AG04449 (cell line): ENCODE data around the gene RPS27.

Experiments
- CTCF ChIA-PET: fragments of 350-600 bp; formaldehyde crosslinking; extraction: SDS; loops from one replicate; lab custom pipeline; 2021; ENCODE audit warnings: antibody characterized with exemption; lab: Yijun Ruan, JAX
- POLR2A ChIA-PET: fragments of 400-600, 350-600 bp; formaldehyde crosslinking; extraction: SDS; loops from one replicate; lab custom pipeline; 2020; ENCODE audit warnings: antibody characterized with exemption, inconsistent platforms; lab: Yijun Ruan, JAX
- DNase-seq: peaks from one replicate; pipeline ENCODE4 v3.0.0-alpha.2; 2010; ENCODE audit warnings: low read depth, low spot score
- H3K4me3 ChIP-seq: 2 replicates; pipeline ENCODE4 v1.5.1; 2011; ENCODE audit warnings: low read depth, mild to moderate bottlenecking, control low read depth, low read length
- TF ChIP-seq, protein P1 (sequence below): IDR thresholded peaks from one replicate; pipeline ENCODE4 v1.5.1; 2011; ENCODE audit warnings: mild to moderate bottlenecking, moderate library complexity, low read length, control low read depth, inconsistent platforms; ENCODE audit not compliant: insufficient read depth; ENCODE audit errors: missing control alignments

The RPS27 gene

DNA sequence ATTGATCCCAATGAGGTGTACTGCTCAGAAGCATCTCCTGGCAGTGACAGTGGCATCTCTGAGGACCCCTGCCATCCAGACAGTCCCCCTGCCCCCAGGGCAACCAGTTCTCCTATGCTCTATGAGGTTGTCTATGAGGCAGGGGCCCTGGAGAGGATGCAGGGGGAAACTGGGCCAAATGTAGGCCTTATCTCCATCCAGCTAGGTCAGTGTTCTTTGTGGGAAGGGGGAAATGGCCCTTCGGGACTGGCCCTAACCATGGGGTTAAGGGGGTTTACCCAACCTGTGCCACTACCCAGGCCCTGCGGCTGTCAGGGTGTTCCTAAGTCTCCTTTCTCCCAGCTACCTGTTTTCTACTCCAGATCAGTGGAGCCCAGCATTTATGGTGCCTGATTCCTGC lies 21.6 kb upstream of the RPS27 start:
- H3K4me3 ChIP-seq: no peak overlapping the region
- ChIA-PET POLR2A (interaction anchor here (3.7 kb wide), 1 partner anchor 8 kb away, joined by 44 read pairs; the partner anchor contains the start of gene JTB), CTCF (interaction anchor here (1.1 to 4.8 kb wide), 6 partner anchors 9 to 291 kb away, joined by 3 to 45 read pairs (median 14); partner anchors contain the start of genes DENND4B, JTB, NPR1 and RAB13)
- TF ChIP-seq, protein P1, sequence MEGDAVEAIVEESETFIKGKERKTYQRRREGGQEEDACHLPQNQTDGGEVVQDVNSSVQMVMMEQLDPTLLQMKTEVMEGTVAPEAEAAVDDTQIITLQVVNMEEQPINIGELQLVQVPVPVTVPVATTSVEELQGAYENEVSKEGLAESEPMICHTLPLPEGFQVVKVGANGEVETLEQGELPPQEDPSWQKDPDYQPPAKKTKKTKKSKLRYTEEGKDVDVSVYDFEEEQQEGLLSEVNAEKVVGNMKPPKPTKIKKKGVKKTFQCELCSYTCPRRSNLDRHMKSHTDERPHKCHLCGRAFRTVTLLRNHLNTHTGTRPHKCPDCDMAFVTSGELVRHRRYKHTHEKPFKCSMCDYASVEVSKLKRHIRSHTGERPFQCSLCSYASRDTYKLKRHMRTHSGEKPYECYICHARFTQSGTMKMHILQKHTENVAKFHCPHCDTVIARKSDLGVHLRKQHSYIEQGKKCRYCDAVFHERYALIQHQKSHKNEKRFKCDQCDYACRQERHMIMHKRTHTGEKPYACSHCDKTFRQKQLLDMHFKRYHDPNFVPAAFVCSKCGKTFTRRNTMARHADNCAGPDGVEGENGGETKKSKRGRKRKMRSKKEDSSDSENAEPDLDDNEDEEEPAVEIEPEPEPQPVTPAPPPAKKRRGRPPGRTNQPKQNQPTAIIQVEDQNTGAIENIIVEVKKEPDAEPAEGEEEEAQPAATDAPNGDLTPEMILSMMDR: no peak
- DNase-seq: no peak

DNA sequence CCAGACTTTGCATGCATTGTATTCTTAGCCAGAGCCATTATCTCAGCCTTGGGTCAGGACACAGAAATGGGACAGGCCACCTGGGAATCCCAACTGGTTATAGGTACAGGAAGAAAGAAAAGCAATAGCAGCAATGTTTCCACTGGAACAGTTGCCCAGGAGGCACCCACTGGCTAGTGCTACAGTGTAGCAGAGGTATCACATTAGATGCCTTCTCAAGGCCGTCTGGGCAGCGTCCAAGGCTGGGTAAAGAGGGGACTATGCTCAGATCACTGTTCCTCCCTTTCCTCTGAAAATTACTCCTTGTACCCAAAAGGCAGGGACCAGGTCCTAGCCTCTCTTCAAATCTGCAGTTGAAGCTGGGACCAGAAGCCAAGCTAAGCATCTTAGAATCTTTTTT lies 20.2 kb upstream of the RPS27 start:
- CTCF ChIA-PET: interaction anchor here (1.0 kb wide), 1 partner anchor 16 kb away, joined by 3 read pairs; the partner anchor contains the start of gene RAB13
- TF ChIP-seq, protein P1: no peak
- POLR2A ChIA-PET: interaction anchor here (1.4 kb wide), 1 partner anchor 21 kb away, joined by 3 read pairs; no protein-coding TSS in a partner anchor
- DNase-seq: no peak
- H3K4me3 ChIP-seq: no peak overlapping the region

DNA sequence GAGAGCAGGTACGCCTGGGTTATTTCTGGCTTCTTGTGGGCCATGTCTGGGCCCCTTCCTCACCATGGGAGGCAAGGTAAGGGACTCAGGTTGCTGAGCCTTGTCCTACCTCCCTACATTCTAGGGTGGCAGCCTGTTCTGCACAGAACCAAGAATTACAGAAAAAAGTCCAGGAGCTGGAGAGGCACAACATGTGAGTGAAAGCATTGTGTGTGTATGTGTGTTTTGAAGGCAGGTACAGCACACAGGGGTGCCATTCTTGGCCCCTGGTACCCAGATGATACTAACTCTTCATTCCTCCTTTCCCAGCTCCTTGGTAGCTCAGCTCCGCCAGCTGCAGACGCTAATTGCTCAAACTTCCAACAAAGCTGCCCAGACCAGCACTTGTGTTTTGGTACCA lies 17.5 kb upstream of the RPS27 start:
- ChIA-PET CTCF (interaction anchor here (1.8 to 2.0 kb wide), 2 partner anchors 13 to 27 kb away, joined by 6 to 15 read pairs; partner anchors contain the start of genes DENND4B and RAB13), POLR2A (interaction anchor here (1.2 to 1.3 kb wide), 2 partner anchors 13 to 14 kb away, joined by 3 read pairs; partner anchors contain the start of genes CRTC2 and RAB13)
- TF ChIP-seq, protein P1: no peak
- no peak for DNase-seq
- H3K4me3 ChIP-seq: no peak overlapping the region

DNA sequence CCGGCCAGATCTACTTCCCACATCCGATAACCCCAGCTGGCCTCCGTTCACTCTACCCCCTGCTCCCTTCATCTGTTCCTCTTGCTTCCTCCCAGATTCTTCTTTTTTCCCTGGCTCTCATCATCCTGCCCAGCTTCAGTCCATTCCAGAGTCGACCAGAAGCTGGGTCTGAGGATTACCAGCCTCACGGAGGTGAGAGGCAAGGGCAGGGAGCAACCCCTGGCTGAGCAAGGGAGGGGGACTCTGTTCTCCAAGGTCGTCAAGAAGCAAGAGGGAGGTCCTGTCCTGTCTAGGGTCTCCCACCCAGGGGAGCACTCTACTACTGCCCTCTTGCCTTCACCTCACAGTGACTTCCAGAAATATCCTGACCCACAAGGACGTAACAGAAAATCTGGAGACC lies 17.0 kb upstream of the RPS27 start:
- CTCF ChIA-PET: interaction anchor here (1.8 to 2.0 kb wide), 2 partner anchors 7 to 13 kb away, joined by 5 to 15 read pairs; partner anchors contain the start of gene RAB13
- POLR2A ChIA-PET: no interaction called here
- H3K4me3 ChIP-seq: no peak overlapping the region
- TF ChIP-seq, protein P1: no peak
- no peak for DNase-seq

DNA sequence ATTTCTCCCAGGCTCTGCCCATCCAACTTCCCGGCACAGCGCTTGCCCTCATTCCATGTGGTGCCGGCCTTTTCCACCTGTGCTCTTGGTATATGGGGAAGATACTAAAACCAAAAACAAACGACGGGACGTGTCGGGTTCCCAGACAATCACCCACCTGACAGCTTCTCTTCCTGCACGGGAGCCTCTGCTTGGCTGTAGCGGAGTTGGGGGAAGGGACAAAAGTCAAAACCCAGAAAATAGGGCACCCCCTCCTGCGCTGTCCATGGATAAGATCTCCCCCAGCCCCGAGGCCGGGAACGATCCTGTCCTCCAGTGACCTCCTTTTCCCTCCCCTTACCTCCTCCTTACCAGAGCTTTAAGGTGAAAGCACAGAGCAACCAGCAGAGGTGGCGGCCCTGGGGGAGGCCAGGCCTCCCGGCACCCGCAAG lies 13.7 kb upstream of the RPS27 start:
- POLR2A ChIA-PET: interaction anchor here (0.9 to 4.1 kb wide), 7 partner anchors 9 to 184 kb away, joined by 4 to 44 read pairs (median 9); partner anchors contain the start of genes CREB3L4, CRTC2, RAB13 and RPS27
- TF ChIP-seq, protein P1: no peak
- H3K4me3 ChIP-seq: peak overlapping the region; percentile 98
- DNase-seq: no peak
- CTCF ChIA-PET: interaction anchor here (1.5 to 5.3 kb wide), 4 partner anchors 9 to 37 kb away, joined by 3 to 55 read pairs (median 30); partner anchors contain the start of genes CREB3L4, DENND4B and RAB13
